Left lobe of liver (tissue), 1 donor: ENCODE data around the gene SSR2. TPM values are rescaled to one million over a fixed set of nuclear protein-coding genes. Genes with fewer than 3 reads are reported as not detected.

Experiments
- total RNA-seq: library from RNA; stranded (reverse); gene quantifications from one replicate; pipeline ENCODE4 v1.2.1, GENCODE V29; 2021
- donor health status: DM: no; HTN: yes; CAD: no.

Gene SSR2
- total RNA-seq, 1 donor from 2014 or later = 95.6 TPM

Other genes starting within 250 kb of the SSR2 start
- 19.9 TPM for gene GON4L, start 163.7 kb downstream of the SSR2 start, total RNA-seq
- gene SYT11, start 161.4 kb downstream of the SSR2 start, total RNA-seq = 0.58 TPM
- gene RIT1, start 109.6 kb downstream of the SSR2 start, total RNA-seq = 7.2 TPM
- gene KHDC4, start 86.5 kb downstream of the SSR2 start, total RNA-seq = 18.5 TPM
- not detected for gene RXFP4, start 79.3 kb downstream of the SSR2 start, total RNA-seq
- 6.5 TPM for gene ARHGEF2, start 42.4 kb downstream of the SSR2 start, total RNA-seq
- gene UBQLN4, start 32.8 kb upstream of the SSR2 start, total RNA-seq = 21.2 TPM
- 66.6 TPM for gene LAMTOR2, start 33.8 kb upstream of the SSR2 start, total RNA-seq
- 1.7 TPM for gene RAB25, start 40.2 kb upstream of the SSR2 start, total RNA-seq
- 1.1 TPM for gene MEX3A, start 61.5 kb upstream of the SSR2 start, total RNA-seq
- gene LMNA, start 93.8 kb upstream of the SSR2 start, total RNA-seq = 120 TPM
- 0.88 TPM for gene SEMA4A, start 132.6 kb upstream of the SSR2 start, total RNA-seq
- 25.4 TPM for gene SLC25A44, start 173.2 kb upstream of the SSR2 start, total RNA-seq
- 26.6 TPM for gene PMF1, start 192.1 kb upstream of the SSR2 start, total RNA-seq
- 1.8 TPM for gene BGLAP, start 221.2 kb upstream of the SSR2 start, total RNA-seq
- gene PAQR6, start 227.1 kb upstream of the SSR2 start, total RNA-seq = 3.3 TPM